GM21737 (cell line): Measurements from ENCODE around the gene CHTF18.

Experiments
- ATAC-seq: cut with Tn5 transposase; IDR thresholded peaks from one replicate; pipeline ENCODE4 v1.9.1; 2021; ENCODE audit warnings: mild to moderate bottlenecking, moderate library complexity; ENCODE audit not compliant: unreplicated experiment

CHTF18 gene

DNA sequence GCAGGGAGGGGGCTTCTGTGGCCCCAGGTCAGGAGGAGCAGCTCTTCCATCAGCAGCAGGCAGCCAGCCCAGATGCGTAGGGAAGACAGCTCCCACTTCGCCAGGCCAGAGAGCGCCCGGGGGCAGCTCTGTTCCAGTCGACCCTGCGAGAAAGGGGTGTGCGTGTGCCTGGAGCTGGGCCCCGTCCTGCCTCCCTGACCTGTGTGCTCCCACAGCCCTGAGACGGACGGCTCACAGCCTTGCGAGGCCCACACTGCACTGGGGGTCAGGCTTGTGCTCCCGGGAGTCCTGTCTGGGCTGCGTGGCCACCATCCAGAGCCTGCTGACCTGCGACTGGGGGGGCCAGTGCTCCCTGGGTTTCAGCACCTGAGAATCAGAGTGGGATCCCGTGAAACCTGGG is 28.4 kb upstream of the CHTF18 start:
- no peak for ATAC-seq

DNA sequence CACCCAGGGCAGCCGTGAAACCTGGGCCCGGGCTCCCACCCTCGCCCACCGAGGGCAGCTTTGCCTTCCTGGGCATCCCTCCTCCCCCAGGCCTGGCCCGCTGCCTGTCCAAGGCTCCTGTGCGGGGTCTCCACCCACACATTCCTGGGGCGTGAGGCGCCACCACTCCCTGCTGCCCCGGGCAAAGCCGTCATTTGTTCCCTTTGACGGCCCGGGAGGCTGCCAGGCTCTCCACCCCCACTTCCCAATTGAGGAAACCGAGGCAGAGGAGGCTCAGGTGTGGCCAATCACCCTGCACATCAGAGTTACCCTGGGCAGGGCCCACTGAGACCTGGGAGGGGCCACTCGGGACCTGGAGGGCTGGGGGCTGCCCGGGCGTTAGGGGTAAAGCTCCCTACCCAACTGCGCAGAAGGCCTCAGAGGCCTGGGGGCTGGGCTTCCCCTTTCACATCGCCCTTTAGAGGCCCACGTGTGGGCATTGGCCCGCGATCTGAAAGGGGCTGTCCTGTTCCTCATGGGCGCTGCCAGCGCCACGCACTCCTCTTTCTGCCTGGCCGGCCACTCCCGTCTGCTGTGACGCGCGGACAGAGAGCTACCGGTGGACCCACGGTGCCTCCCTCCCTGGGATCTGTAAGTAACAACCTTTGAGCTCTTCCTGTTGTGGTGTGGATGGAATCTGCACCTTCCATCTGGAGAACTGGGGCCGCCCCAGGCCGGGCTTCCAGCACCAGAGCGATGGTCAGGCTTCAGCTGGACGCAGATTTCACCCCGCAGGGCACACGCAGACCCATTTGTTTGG is 27.7 kb upstream of the CHTF18 start, which contains the start of gene MSLN:
Gene MSLN (plus strand): TSS at position 190 of the 799 bp plus-strand sequence. CDS start 1,947 bp downstream, outside the sequence.
- no peak for ATAC-seq

DNA sequence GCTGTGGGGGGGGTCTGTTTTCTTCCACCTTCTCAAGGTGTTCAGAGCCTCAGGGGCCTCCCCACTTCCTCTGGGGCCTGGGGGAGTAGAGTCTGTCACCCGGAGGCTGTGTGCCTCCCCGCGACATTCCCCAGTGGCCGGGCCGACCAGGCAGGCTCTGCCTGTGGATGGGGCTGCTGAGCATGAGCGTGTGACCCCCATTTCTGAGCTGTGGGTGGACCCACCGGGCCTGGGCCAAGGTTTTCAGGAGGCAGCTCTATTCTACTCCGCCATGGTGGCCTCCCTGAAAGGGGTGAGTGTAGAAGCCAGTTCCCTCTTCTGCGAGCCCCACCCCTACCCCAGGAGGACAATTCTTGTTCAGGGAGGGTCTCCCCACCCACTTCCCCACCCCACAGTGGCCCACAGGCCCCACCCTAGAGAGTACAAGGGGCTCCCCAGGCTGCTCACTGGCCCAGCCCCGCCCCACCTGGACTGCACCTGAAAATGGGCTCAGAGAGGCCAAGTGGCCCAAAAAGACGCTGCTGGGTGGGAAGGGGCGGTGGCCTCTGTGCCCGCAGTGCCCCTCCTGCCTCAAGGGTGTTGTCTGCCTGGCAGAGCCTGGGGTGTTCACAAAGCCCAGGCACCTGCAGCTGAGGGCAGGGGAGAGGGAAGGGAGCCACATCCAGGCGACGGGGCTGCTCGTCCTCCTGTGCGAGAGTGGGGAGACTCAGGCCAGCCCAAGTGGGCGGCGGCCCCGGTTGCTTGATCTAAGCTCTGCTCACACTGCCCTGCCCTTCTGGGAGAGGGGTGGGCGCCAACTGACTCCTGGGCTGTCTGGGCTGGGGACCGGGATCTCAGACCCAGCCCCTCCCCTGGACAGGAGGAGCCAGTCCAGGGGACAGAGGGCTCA is 26.6 kb upstream of the CHTF18 start:
- ATAC-seq: no peak

GRCh38 chr16:762595-763268 is 25.7 kb upstream of the CHTF18 start:
- ATAC-seq: no peak

- no peak for ATAC-seq
Observed at GRCh38 chr16:763369-764183, 24.8 kb upstream of the CHTF18 start.

GRCh38 chr16:764184-764750 is 24.2 kb upstream of the CHTF18 start:
- ATAC-seq: no peak

DNA sequence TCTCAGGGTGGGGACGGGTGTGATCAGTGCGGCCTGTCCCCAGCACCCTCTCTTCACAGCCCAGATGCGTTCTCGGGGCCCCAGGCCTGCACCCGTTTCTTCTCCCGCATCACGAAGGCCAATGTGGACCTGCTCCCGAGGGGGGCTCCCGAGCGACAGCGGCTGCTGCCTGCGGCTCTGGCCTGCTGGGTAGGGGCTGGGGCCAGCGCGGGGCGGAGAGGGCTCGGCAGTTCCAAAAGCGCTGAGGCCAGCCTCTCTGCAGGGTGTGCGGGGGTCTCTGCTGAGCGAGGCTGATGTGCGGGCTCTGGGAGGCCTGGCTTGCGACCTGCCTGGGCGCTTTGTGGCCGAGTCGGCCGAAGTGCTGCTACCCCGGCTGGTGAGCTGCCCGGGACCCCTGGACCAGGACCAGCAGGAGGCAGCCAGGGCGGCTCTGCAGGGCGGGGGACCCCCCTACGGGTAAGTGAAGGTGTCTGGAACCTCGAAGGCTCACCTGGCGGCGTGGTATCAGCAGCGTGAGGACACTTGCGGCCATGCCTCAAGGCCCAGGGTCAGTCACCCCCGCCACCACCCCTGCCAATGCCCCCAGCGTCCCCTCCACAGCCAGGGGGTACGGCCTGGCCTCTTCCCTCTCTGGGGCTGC is 23.5 kb upstream of the CHTF18 start:
- no peak for ATAC-seq

DNA sequence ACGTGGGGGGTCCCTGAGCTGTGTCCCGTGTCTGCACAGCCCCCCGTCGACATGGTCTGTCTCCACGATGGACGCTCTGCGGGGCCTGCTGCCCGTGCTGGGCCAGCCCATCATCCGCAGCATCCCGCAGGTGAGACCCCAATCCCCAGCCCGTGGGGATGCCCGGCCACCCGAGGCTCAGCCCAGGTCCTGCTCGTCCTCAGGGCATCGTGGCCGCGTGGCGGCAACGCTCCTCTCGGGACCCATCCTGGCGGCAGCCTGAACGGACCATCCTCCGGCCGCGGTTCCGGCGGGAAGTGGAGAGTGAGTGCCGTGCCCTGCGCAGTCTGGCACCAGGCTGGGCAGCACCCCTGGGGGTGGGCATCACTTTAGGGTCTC is 22.9 kb upstream of the CHTF18 start:
- no peak for ATAC-seq

DNA sequence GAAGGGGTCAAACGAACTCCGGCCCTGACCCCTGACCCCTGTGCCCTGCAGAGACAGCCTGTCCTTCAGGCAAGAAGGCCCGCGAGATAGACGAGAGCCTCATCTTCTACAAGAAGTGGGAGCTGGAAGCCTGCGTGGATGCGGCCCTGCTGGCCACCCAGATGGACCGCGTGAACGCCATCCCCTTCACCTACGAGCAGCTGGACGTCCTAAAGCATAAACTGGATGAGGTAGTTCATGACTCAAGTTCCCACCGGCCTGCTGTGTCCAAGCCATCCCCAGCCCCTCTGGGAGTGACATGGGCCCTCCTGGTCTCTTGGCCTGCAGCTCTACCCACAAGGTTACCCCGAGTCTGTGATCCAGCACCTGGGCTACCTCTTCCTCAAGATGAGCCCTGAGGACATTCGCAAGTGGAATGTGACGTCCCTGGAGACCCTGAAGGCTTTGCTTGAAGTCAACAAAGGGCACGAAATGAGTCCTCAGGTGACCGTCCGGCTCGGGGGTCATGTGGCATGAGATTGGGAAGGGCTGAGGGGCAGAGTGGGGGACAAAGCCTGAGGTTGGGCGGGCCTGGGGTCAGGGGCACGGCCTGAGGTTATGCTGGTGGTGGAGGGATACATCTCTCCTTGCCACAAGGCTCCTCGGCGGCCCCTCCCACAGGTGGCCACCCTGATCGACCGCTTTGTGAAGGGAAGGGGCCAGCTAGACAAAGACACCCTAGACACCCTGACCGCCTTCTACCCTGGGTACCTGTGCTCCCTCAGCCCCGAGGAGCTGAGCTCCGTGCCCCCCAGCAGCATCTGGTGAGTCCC is 22.2 kb upstream of the CHTF18 start:
- ATAC-seq: no peak

- no peak for ATAC-seq
Observed at GRCh38 chr16:766820-767640, 21.4 kb upstream of the CHTF18 start.

GRCh38 chr16:767743-768235 is 20.6 kb upstream of the CHTF18 start:
- no peak for ATAC-seq

DNA sequence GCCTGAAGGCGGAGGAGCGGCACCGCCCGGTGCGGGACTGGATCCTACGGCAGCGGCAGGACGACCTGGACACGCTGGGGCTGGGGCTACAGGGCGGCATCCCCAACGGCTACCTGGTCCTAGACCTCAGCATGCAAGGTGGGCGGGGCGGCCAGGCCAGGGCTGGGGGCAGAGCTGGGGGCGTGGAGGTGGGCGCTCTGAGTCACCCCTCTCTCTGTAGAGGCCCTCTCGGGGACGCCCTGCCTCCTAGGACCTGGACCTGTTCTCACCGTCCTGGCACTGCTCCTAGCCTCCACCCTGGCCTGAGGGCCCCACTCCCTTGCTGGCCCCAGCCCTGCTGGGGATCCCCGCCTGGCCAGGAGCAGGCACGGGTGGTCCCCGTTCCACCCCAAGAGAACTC is 20.0 kb upstream of the CHTF18 start:
- no peak for ATAC-seq

- no peak for ATAC-seq
Observed at GRCh38 chr16:769184-769784, 19.1 kb upstream of the CHTF18 start.

GRCh38 chr16:769934-770333 is 18.5 kb upstream of the CHTF18 start:
- ATAC-seq: no peak

DNA sequence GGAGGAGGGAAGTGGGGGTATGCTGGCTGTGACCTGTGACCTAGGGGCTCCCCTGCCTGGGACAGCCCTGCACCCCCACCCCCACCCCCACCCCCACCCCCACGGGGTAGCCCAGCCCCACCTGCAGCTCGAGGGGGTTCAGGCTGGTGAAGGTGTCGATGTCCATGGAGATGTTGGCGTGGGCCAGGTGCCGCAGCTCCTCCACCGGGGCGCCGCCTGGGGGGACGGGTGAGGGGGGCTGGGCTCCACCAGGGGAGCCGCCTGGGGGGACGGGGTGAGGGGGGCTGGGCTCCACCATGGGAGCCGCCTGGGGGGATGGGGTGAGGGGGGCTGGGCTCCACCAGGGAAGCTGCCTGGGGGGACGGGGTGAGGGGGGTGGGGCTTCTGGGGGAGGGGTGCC is 18.0 kb upstream of the CHTF18 start:
- no peak for ATAC-seq

DNA sequence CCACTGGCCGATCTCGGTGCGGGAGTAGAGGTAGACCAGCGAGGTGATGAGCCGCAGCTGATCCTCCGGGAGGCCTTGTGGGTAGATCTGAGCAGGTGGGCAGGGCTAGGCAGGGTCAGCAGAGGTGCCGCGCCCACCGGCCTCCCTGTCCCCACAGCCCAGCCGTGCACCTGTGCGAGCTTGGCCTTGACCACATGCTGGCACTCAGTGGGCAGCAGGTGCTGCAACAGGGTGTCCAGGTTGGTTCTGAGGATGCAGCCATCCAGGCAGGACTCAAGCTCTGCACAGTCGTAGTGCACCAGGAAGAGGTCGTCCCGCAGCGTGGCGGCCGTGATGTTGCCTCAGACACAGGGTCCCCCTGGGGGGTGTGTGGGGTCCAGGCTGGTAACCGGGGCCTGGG is 15.5 kb upstream of the CHTF18 start:
- no peak for ATAC-seq
